Skin of body (tissue), 2 donors: ENCODE measurements around the gene CRYGD. TPM values are rescaled to one million over a fixed set of nuclear protein-coding genes. Genes with fewer than 3 reads are reported as not detected.

ENCODE experiments used
- DNase-seq: peaks from one replicate; lab custom pipeline; 2025; lab: John Stamatoyannopoulos, UW
- total RNA-seq: library from RNA; depleted of rRNA; stranded (reverse); fragments of >200 nt; gene quantifications from one replicate; pipeline ENCODE4 v1.2.3, GENCODE V29; 2014

The CRYGD gene
- total RNA-seq, 1 donor from 2014 or later: not detected

DNA sequence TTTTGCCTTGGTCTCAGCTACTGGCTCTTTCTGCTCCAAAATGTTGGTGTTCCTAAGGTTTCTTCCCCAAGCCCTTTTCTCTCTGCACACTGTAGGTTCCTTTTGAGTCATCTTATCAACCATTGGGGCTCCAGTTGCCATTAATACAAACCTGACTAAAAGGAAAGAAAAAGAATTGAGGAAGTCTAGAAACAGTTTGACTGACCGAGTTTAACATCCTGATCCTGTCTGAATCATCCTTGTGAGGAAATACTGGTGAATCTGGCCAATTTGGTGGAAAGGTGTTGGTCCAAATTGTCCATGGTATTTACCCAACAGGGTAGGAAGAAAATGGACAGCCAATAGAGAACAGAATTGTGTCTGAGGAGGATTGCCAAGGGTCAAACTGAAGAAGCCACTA is 38.3 kb downstream of the CRYGD start:
- DNase-seq: no peak

DNA sequence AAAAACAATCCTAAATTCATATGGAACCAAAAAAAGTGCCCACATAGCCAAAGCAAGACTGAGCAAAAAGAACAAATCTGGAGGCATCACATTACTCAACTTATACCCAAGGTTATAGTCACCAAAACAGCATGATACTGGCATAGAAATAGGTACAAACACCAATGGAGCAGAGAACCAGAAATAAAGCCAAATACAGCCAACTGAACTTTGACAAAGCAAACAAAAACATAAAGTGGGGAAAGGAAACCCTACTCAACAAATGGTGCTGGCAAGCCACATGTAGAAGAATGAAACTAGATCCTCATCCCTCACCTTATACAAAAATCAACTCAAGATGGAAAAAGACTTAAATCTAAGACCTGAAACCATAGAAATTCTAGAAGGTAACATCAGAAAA is 40.5 kb downstream of the CRYGD start:
- no peak for DNase-seq

DNA sequence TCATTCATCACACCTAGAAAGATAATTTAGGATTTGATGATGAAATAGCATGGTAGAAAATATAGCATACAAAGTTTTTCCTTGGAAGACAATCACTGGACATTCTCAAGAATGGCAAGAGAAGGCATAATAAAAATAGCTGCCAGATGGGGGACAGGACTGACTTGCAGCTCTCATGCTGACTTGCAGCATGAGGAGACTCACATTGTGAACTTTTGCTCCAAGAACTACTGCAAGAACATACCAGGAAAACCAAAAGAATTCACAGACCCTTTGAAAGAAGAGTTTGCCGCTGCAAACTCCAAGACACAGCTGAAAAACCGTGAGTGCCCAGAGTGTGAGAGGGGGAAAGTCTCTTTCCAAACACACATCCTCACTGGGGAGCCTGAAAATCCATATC is 47.0 kb downstream of the CRYGD start:
- DNase-seq: no peak

DNA sequence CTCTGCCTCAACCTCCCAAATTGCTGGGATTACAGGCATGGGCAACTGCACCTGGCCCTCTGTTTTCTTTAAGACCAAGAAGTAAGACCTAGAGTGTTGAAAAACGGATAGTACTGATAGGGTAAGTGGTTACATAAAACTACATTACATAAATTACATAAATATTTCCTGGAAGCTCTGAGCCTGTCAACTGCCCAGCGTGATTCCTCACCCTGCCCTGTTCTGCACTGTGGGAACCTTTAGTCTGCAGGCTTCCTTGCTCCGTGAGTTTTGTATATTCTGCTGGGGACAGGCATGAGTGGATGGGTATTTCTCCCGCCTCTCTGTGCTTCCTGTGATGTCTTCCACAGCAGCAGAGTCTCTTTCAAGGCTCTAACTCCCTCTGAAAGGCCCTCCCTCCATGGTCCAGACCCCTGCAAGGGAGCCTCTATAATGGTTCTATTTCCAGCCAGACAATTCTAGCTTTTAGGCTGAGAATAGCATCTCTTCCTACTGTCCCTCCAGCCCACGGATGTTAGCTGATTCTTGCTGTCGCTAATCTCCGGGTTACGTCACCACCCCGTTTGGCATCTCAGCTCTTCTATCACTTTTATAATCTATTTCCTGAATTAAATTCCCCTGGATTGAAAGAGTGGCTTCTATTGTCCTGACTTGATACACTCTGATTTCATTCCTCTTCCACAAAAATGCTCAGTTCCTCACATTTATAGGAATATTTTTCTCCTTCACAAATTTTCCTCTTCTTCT is 49.5 kb downstream of the CRYGD start:
- DNase-seq: no peak

DNA sequence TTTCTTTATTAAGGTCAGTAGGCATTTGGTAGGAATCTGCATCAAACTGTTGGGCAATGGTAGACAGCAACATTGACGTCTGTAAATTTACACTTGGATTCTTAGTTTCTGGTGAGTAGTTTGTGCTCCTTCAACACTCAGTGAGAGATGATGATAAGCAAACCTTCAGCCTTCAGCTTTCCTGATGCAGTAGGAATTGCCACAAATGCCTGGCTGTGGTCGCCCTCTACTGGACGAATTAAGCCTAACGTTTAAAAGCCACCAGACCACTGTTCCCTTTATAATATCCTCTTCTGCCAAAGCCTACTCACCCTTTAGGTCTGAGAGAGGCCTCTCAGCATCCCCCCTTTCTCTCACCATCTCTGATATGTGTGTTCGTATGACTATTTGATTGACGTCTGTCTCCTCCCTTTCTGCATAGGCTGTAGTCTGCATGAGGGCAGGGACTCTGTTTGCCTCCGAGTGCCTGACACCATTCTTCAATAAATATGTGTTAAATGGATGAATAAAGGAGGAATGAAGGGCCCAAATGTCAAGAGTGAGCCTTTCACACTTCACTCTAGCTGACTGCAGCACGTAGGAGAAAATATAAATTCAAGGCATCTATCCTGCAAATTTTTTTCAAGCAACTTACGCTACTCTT is 52.0 kb downstream of the CRYGD start:
- peak; percentile 16 for DNase-seq

Other genes starting within 250 kb of the CRYGD start
- 16.3 TPM for gene PLEKHM3, start 99.0 kb downstream of the CRYGD start, total RNA-seq
- gene CRYGC, start 5.3 kb upstream of the CRYGD start, total RNA-seq: not detected
- not detected for gene CRYGB, start 21.6 kb upstream of the CRYGD start, total RNA-seq
- gene CRYGA, start 39.1 kb upstream of the CRYGD start, total RNA-seq: not detected
- gene C2orf80, start 65.5 kb upstream of the CRYGD start, total RNA-seq: not detected
- 70.6 TPM for gene IDH1, start 130.5 kb upstream of the CRYGD start, total RNA-seq
- 33.3 TPM for gene PIKFYVE, start 141.7 kb upstream of the CRYGD start, total RNA-seq